Effector CD8-positive, alpha-beta T cell (primary cell): ENCODE results near the gene LUZP2.

Experiments used
- DNase-seq: peaks from one replicate; lab custom pipeline; 2025; lab: John Stamatoyannopoulos, UW
- total RNA-seq, 4 experiments: gene quantifications; one replicate each; lab custom pipeline; 2026; lab: John Stamatoyannopoulos, UW

LUZP2 gene
- 0 reads per million in 4 experiments for total RNA-seq

- no peak for DNase-seq
Observed at GRCh38 chr11:24496736-24497725, at the start of gene LUZP2. Gene LUZP2, plus strand, starts transcription at chr11:24497053.

- DNase-seq = no peak
Observed at GRCh38 chr11:24453129-24453718, 43.6 kb upstream of the LUZP2 start.

- no peak for DNase-seq
Observed at GRCh38 chr11:24457985-24458384, 38.9 kb upstream of the LUZP2 start.

- DNase-seq = no peak
Observed at GRCh38 chr11:24470431-24470830, 26.4 kb upstream of the LUZP2 start.

- DNase-seq = no peak
Observed at GRCh38 chr11:24471084-24471483, 25.8 kb upstream of the LUZP2 start.

- DNase-seq = no peak
Observed at GRCh38 chr11:24478718-24479117, 18.1 kb upstream of the LUZP2 start.

- DNase-seq = no peak
Observed at GRCh38 chr11:24489477-24489876, 7.4 kb upstream of the LUZP2 start.

GRCh38 chr11:24496386-24496735, 492 bp upstream of the LUZP2 start:
- DNase-seq = no peak

- no peak for DNase-seq
Observed at GRCh38 chr11:24497831-24498230, 978 bp downstream of the LUZP2 start.

- DNase-seq = no peak
Observed at GRCh38 chr11:24502425-24502824, 5.6 kb downstream of the LUZP2 start.

GRCh38 chr11:24509114-24509513, 12.3 kb downstream of the LUZP2 start:
- no peak for DNase-seq

- no peak for DNase-seq
Observed at GRCh38 chr11:24511511-24511910, 14.7 kb downstream of the LUZP2 start.

GRCh38 chr11:24513479-24514218, 16.8 kb downstream of the LUZP2 start:
- no peak for DNase-seq

GRCh38 chr11:24514219-24514594, 17.4 kb downstream of the LUZP2 start:
- no peak for DNase-seq

- DNase-seq = no peak
Observed at GRCh38 chr11:24515632-24516031, 18.8 kb downstream of the LUZP2 start.

GRCh38 chr11:24516638-24517037, 19.8 kb downstream of the LUZP2 start:
- DNase-seq = no peak

GRCh38 chr11:24521601-24522000, 24.7 kb downstream of the LUZP2 start:
- no peak for DNase-seq

GRCh38 chr11:24524156-24524555, 27.3 kb downstream of the LUZP2 start:
- no peak for DNase-seq

- no peak for DNase-seq
Observed at GRCh38 chr11:24531528-24531927, 34.7 kb downstream of the LUZP2 start.

GRCh38 chr11:24543771-24544170, 46.9 kb downstream of the LUZP2 start:
- DNase-seq = no peak

- DNase-seq = no peak
Observed at GRCh38 chr11:24556693-24557092, 59.8 kb downstream of the LUZP2 start.

GRCh38 chr11:24559315-24559714, 62.5 kb downstream of the LUZP2 start:
- DNase-seq = no peak

GRCh38 chr11:24560324-24560723, 63.5 kb downstream of the LUZP2 start:
- DNase-seq = no peak
